Chondrocyte (in vitro differentiated cells): Measurements from ENCODE around the gene DYNLT3. TPM values are rescaled to one million over a fixed set of nuclear protein-coding genes. Genes with fewer than 3 reads are reported as not detected.

Source experiments
- DNase-seq: peaks from one replicate; pipeline ENCODE4 v3.0.0; 2021; ENCODE audit warnings: mixed read lengths, low spot score
- H3K27ac Mint-ChIP-seq: one replicate; pipeline ENCODE4 v1.8.0; 2021; ENCODE audit warnings: mild to moderate bottlenecking, moderate library complexity, mixed read lengths; ENCODE audit not compliant: unreplicated experiment
- H3K27me3 Mint-ChIP-seq: 2 replicates; pipeline ENCODE4 v1.8.0; 2021; ENCODE audit warnings: low read depth, mixed read lengths
- H3K36me3 Mint-ChIP-seq: 2 replicates; pipeline ENCODE4 v1.8.0; 2021; ENCODE audit warnings: low read depth, mixed read lengths
- H3K4me1 Mint-ChIP-seq: 2 replicates; pipeline ENCODE4 v1.8.0; 2021; ENCODE audit warnings: low read depth, mild to moderate bottlenecking, mixed read lengths
- H3K4me3 Mint-ChIP-seq: one replicate; pipeline ENCODE4 v1.8.0; 2021; ENCODE audit warnings: mild to moderate bottlenecking, moderate library complexity, mixed read lengths; ENCODE audit not compliant: unreplicated experiment
- H3K9me3 Mint-ChIP-seq: 2 replicates; pipeline ENCODE4 v1.8.0; 2021; ENCODE audit warnings: low read depth, mixed read lengths
- CTCF ChIP-seq: fragments of 200-600 bp; sonication (generic); IDR thresholded peaks from 2 replicates; pipeline ENCODE4 v1.5.0; 2021; ENCODE audit warnings: antibody characterized with exemption, mild to moderate bottlenecking, moderate library complexity
- total RNA-seq: library from RNA; stranded (reverse); gene quantifications from 3 replicates; pipeline ENCODE4 v1.2.1, GENCODE V29; 2021

DYNLT3 gene
- total RNA-seq, 1 donor from 2014 or later = 35.8 TPM

- no peaks in the 10 kb centered on the region for H3K36me3 Mint-ChIP-seq
- no peak for TF ChIP-seq CTCF
- no peak for DNase-seq
- no peaks in the 10 kb centered on the region for H3K27me3 Mint-ChIP-seq
- H3K4me3 Mint-ChIP-seq = no peak overlapping the region
- H3K27ac Mint-ChIP-seq = no peak overlapping the region
- H3K9me3 Mint-ChIP-seq = peaks cover 1% of the 10 kb centered on the region
- no peaks in the 10 kb centered on the region for H3K4me1 Mint-ChIP-seq
Measured at GRCh38 chrX:37887347-37887746, 40.0 kb upstream of the DYNLT3 start.

- Mint-ChIP-seq H3K36me3 (no peaks in the 10 kb centered on the region), H3K9me3 (peaks cover 5% of the 10 kb centered on the region), H3K27ac (no peak overlapping the region), H3K4me1 (peaks cover 3% of the 10 kb centered on the region), H3K27me3 (no peaks in the 10 kb centered on the region), H3K4me3 (no peak overlapping the region)
- DNase-seq = no peak
- no peak for TF ChIP-seq CTCF
Measured at GRCh38 chrX:37883196-37883595, 35.8 kb upstream of the DYNLT3 start.

GRCh38 chrX:37879692-37880091 lies 32.3 kb upstream of the DYNLT3 start:
- Mint-ChIP-seq H3K27ac (no peak overlapping the region), H3K36me3 (no peaks in the 10 kb centered on the region), H3K4me3 (no peak overlapping the region), H3K27me3 (no peaks in the 10 kb centered on the region), H3K4me1 (peaks cover 3% of the 10 kb centered on the region), H3K9me3 (peaks cover 8% of the 10 kb centered on the region)
- TF ChIP-seq CTCF = no peak
- DNase-seq = no peak

GRCh38 chrX:37876716-37877115 lies 29.3 kb upstream of the DYNLT3 start:
- H3K27ac Mint-ChIP-seq = no peak overlapping the region
- no peaks in the 10 kb centered on the region for H3K36me3 Mint-ChIP-seq
- no peak for DNase-seq
- H3K4me1 Mint-ChIP-seq = peaks cover 9% of the 10 kb centered on the region
- no peaks in the 10 kb centered on the region for H3K27me3 Mint-ChIP-seq
- no peak for TF ChIP-seq CTCF
- peaks cover 4% of the 10 kb centered on the region for H3K9me3 Mint-ChIP-seq
- H3K4me3 Mint-ChIP-seq = no peak overlapping the region

GRCh38 chrX:37875675-37876074 lies 28.3 kb upstream of the DYNLT3 start:
- peaks cover 13% of the 10 kb centered on the region for H3K4me1 Mint-ChIP-seq
- no peaks in the 10 kb centered on the region for H3K36me3 Mint-ChIP-seq
- H3K9me3 Mint-ChIP-seq = peaks cover 4% of the 10 kb centered on the region
- no peaks in the 10 kb centered on the region for H3K27me3 Mint-ChIP-seq
- no peak overlapping the region for H3K27ac Mint-ChIP-seq
- H3K4me3 Mint-ChIP-seq = no peak overlapping the region
- no peak for TF ChIP-seq CTCF
- no peak for DNase-seq
